ENCODE results near the gene TNFAIP8L2.

TNFAIP8L2 gene

GRCh38 chr1:151156515-151156819, at the start of gene TNFAIP8L2:
TSS of gene TNFAIP8L2 (plus strand) at chr1:151156649. CDS start at chr1:151158698, 2,049 bp downstream.
- peak in 5 of 56 donors; percentile 7 to 40 (median 12) for DNase-seq

GRCh38 chr1:151106894-151107293, 49.6 kb upstream of the TNFAIP8L2 start:
- DNase-seq, result no peak

DNA sequence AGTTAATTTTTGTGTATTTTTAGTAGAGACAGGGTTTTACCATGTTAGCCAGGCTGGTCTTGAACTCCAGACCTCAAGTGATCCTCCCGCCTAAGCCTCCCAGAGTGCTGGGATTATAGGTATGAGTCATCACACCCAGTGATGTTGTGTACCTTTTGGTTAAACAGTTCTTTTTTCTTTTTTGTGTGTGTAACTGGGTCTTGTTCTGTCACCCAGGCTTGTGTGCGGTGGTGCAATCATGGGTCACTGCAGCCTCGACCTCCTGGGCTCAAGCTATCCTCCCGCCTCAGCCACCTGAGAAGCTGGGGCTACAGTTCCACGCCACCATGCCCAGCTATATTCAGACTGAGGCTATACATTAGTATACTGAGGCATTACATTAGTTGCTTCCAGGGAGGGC, 48.1 kb upstream of the TNFAIP8L2 start:
- no peak for DNase-seq

GRCh38 chr1:151113877-151114276, 42.6 kb upstream of the TNFAIP8L2 start:
- DNase-seq, result no peak

DNA sequence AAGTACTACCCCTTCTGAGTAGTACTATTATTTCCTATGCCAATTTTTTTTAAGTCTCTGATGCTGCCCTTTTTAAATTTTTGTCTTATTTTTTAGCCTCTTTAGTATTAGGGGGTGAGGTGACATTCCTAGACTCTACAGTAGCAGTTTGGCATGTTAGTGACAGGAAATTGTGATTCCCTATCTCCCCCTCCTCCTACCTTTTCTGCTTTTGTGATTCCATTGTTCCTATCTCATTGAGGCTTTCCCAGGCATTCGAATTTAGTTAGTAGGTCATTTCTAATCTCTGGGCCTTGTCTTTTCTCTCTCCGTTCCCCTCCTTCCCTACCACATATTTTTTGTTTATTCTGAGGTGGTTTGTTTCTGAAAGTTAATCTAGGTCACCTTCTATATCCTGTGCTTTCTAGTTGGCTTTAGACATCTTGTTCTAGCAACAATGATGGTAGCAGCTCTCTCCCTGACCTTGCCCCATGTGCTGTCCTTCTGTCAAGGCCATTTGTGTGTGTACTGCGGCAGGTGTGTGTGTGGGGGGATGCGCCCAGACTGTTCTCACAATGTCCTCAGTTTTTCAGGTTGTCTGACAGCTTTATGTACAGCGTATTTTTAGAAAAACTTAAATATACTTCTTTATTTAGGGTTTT, 31.6 kb upstream of the TNFAIP8L2 start:
- DNase-seq, result no peak

- no peak for DNase-seq
Measured at GRCh38 chr1:151128800-151129199, 27.6 kb upstream of the TNFAIP8L2 start.

GRCh38 chr1:151130987-151131586, 25.4 kb upstream of the TNFAIP8L2 start:
- peak in 53 of 56 donors; percentile 8 to 94 (median 72) for DNase-seq

DNA sequence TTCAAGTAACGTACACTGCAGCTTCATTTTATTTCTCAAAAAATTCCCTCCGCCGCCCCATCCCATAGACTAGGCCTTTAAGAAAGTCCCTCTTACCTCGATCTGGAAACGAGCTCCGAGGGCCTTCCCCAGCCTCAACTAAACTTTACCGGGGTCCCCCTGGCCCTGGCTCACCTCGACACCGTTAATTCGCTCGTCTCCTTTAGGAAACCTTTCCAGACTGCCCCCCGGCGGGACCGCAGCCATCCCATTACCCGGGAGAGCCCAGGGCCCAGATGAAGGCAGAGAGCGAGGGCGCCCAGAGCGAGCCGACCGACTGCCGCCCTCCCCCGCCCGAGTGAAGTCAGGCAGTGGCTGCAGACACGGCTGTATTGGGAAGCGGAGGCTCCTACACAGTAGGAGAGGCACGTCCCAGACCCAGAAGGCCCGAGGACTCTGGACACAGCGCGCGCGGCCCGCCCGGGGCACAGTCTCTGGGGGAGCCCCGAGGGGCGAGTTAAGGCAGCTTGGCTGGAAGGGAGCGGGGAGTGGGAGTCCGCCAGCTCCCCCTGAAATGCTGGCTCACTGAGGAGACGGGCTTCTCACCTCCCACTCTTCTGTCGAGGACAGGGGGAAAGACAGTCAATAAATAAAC, 24.6 kb upstream of the TNFAIP8L2 start:
- DNase-seq, result peak in 4 of 56 donors; percentile 9 to 47 (median 12)

DNA sequence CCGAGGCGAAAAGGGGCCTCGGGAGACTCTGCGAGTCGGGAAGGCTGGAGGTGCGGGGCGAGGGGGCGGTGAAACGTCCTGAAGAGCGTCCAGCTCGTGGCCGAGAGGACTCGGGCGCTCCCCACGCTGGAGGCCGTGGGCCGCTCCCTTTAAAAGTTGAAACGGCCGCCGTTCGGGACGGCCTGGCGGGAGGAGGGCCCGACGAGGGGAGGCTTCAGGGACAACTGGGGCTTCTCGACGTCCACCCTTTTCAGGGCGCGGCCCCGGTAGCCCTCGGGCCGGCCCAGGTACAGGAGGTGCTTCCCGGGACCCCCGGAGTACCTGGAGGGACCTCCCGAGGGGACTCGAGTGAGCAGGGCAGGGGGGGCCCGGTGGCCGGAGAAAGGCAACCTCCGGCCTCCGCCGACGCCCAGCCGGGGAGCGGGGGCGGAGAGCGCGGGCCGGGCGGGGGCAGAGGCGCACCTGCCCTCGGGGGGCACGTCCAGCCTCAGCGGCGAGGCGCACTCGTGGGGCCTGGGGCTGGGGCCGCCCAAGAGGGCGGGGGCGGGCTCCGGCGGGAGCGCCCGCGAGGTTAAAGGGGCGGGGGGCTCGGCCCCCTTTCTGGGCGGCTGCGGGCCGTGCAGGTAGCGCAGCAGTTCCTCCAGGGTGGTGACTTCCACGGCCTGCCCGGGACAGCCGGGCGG, 24.0 kb upstream of the TNFAIP8L2 start:
- no peak for DNase-seq

GRCh38 chr1:151133018-151133806, 23.2 kb upstream of the TNFAIP8L2 start:
- DNase-seq, result no peak

- DNase-seq, result no peak
Measured at GRCh38 chr1:151134396-151134795, 22.1 kb upstream of the TNFAIP8L2 start.

DNA sequence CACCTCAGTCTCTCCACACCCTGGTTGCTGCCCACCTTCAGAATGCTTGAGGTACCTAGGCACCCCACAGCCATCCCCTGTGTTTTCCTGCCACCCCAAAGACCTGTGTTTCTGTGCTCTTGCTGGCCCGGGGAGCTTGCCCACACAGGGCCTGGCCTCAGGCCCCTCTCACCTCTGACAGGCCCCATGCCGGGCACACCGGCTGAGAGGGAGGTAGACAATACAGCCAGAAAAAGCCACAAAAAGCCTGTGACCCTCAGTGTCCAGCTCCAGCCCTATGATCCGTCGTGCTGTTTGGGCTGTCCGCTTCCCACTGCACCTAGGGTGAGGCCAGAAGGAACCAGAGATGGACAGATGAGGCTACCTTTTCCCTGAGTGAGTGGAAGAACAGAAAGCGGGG, 21.5 kb upstream of the TNFAIP8L2 start:
- no peak for DNase-seq

DNA sequence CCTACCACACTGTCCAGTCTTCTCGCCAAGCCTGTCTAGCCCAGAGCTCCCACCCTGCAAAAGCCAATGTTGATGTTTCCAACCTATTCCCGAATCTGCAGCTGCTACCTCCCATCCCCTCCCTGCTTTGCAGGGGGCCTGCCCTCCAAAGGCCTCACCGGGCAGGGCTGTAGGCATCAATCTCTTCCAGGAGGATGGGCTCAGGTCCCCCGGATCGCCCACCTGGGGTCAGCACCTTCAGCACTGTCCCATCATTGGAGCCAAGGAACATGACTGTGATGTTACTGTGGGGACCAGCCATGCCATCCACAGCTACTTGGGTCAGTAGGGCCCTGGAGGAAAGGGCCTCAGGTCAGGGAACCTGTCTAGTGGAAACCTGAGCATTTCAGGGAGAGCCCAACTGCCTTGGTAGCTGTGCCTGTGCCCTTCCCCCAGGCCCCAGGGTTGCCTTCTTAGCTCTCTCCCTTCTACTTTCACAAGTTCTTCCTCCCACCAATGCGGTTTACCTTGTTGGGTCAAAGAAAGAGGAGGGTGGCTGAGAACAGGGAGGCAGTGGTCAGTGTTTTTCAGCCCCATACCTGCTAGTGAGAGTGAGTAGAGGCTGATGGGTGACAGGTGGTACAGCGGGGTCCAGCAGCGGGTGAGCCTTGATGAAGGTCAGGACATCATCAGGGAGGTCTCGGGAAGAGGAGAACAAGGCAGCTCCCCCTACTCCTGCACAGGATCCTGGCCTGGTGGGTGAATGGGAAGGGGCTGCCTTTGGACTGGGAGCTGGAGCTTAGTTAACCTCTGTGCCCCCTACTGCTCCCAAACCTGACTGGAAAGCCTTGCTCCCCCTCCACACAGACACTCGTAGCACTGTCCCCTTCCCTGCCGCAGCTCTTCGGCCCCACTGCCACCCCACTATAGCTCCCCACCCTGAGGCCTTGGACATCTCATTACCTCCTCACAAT, 20.7 kb upstream of the TNFAIP8L2 start:
- no peak for DNase-seq

DNA sequence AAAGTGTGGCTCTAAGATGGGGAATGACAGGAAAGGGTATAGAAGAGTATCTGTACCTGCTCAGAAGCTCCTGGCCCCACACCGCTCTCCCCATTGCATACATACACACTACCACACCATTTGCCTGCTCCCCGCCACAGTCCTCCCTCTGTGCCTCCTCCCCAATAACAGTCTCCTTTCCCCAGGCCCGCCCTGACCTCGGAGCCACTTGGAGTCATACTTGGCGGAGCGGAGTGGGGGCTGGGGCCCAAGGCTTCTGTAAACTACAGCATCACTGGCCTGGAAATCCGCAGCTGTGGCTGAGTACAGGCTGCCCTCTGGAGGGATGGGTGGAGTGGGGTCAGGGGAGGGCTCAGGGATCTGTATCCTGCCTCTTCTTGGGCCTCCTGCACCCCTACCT, 18.7 kb upstream of the TNFAIP8L2 start:
- DNase-seq, result no peak

- DNase-seq, result no peak
Measured at GRCh38 chr1:151142411-151143056, 13.9 kb upstream of the TNFAIP8L2 start.

DNA sequence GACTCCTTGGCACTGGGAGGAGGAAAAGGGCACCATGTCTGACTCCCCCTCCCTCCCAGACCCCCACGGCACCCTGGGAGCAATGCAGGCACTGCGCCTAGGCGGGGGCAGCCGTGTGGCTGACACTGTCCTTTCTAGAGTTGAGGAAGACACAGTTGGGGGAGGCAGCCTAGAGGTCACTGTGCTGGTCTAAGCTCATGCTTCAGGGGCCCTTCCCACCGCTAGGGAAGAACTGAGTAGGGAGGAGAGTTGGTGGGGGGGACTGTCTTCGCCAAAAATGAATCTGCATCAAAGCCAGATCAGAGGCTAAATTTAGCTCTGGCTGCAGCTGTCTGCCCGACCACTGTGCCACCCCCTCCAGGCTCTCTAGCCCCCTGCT, 13.4 kb upstream of the TNFAIP8L2 start:
- DNase-seq, result no peak

GRCh38 chr1:151143986-151144385, 12.5 kb upstream of the TNFAIP8L2 start:
- no peak for DNase-seq

GRCh38 chr1:151144474-151145303, 11.8 kb upstream of the TNFAIP8L2 start:
- no peak for DNase-seq

All from nucleus accumbens (tissue), 56 donors.